LNCAP (cell line): ENCODE results near the gene KIAA0040.

Experiments
- TF ChIP-seq, protein P1 (sequence below): fragments of 450-650 bp; IDR thresholded peaks from 2 replicates; pipeline ENCODE4 v1.5.1; 2017; ENCODE audit warnings: mild to moderate bottlenecking

The KIAA0040 gene

DNA sequence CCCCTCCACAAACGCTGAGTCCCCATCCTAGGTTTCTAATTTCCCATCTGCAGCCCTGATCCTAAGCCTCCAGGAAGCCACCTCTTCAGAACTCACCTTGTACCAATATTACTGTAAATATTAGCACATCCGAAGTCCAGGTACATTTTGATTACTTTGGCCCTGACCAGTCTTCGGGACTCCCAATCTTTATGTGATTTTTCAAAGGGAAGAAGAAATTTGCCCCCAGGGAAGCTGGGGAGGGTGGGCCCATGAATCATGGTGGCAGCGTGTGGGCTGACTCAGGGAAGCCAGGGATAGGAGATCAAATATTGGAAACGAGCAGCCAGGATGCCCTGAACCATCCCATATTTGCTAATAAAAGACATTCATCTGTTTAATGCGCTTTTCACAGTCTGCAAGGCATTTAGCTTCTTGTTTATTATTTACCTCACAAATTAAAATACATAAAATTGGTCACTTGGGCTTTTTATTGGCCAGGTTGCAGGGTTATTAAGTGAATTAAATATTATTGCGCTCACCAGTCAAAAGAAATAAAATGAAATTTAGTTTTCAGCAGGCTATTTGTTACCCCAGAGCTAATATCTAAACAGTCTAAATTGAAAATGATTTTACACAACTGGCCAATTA lies 46.6 kb downstream of the KIAA0040 start:
- TF ChIP-seq, protein P1, sequence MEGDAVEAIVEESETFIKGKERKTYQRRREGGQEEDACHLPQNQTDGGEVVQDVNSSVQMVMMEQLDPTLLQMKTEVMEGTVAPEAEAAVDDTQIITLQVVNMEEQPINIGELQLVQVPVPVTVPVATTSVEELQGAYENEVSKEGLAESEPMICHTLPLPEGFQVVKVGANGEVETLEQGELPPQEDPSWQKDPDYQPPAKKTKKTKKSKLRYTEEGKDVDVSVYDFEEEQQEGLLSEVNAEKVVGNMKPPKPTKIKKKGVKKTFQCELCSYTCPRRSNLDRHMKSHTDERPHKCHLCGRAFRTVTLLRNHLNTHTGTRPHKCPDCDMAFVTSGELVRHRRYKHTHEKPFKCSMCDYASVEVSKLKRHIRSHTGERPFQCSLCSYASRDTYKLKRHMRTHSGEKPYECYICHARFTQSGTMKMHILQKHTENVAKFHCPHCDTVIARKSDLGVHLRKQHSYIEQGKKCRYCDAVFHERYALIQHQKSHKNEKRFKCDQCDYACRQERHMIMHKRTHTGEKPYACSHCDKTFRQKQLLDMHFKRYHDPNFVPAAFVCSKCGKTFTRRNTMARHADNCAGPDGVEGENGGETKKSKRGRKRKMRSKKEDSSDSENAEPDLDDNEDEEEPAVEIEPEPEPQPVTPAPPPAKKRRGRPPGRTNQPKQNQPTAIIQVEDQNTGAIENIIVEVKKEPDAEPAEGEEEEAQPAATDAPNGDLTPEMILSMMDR = no peak

DNA sequence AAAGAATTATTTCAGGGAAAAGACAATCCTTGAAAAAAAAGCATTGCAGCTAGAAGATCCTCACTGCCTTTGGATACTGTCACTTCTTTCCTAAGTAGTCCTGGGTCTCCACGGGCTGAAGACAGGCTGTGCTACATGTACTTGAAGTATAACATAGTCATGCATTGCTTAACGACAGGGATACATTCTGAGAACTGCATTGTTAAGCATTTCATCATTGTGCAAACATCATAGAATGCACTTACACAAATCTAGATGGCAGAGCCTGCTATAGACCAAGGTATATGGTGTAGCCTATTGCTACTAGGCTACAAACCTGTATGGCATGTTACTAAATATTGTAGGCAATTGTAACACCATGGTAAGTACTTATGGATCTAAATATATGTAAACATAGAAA lies 54.0 kb downstream of the KIAA0040 start:
- TF ChIP-seq, protein P1 = no peak

DNA sequence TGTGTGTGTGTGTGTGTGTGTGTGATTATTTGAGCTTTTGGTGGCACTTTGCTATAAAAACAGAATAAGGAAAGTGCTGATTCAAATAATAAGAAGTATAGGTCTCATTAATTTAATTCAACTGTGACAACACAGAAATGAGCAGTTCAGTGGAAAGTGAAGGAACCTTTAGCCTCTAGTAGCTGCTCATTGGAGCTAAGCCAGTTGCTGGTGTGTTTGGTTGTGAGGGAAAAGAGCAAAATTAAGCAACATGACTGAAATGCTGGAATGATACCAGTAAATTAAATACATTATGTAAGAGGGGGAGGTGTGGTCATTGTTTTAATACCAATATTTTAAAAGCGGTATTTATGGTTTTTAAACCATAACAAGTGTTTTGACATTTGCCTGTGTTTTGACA lies 55.2 kb downstream of the KIAA0040 start:
- TF ChIP-seq, protein P1 = no peak

DNA sequence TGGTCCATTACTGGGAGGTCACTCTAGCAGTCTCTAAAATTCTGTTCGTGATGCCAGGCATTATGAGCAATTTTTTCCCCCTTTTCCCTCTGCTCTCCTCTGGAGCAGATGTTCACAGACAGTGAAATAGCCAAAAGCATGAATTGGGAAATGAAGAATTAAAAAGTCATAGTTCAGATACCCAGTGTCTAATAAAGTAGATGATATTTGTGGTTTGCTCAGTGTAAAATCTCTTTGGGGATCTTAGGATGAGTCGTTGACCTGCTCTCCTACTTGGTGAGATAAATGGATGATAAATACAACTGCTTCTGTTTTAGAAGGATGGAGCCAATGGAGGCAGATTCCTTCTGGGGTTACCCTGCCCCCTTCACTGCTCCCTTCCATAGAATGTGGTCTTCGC lies 56.3 kb downstream of the KIAA0040 start:
- TF ChIP-seq, protein P1 = no peak

DNA sequence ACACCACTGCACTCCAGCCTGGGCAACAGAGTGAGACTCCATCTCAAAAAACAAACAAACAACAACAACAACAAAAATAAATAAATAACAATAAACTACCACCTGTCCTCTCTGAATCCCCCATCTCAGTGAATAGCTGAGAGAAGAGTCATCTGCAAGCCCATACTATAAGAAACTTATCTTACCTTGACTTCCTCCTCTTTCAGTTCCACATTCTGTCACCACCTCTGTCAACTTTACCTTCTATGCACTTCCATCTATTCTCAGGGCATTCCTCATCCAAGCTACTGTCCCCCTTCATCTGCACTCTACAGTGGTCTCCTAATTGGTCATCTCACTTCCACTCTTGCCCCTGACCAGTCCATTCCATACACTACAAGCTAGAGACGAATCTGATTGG lies 58.1 kb downstream of the KIAA0040 start:
- TF ChIP-seq, protein P1 = no peak

DNA sequence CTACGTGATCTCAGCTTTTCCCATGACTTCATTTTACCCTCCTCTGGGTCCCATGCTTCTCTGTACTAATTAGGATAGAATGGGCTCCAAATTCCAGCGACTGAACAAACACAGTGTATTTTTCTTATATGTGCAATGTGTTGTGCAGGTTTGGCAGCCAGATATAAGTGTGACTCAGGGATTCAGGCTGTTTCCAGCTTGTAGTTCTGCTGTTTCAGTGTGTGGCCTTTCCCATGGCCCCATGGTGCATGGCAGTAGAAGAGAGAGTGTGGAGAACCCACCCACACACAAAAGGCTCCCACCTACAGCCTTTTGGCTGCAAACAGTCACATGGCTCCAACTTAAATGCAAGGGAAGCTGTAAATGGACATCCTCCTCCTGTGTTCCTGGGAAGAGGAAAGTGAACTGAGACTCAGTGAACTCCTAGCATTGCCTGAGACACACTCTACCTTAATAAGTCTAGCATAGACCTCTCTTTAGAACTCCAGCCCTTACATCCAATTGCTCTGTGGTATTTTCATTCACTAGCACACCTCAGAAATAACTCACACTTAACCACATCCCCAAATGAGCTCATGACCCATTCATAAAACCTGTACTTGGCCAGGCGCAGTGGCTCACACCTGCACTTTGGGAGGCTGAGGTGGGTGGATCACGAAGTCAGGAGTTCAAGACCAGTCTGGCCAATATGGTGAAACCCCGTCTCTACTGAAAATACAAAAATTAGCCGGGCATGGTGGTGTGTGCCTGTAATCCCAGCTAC lies 58.7 kb downstream of the KIAA0040 start:
- TF ChIP-seq, protein P1 = no peak

DNA sequence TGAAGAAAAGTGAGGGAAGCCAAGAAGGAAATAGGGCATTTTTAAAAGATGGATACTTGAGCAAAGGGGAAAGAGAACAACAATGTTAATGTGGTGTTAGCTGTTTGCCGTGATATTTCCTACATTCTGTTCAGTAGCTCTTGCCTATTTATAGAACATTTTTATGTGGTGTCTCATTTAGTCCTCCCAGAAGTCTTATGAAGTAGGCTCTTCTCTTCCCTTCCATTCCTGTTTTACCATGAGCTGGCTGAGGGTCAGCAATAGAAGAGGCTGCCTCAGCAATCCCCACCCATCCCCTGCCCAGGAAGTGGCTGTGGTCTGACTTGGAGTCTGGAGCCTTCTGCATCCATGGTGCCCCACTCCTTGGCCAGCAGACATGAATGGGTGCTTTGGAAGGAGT lies 60.1 kb downstream of the KIAA0040 start:
- TF ChIP-seq, protein P1 = no peak
